Keratinocyte (primary cell): ENCODE results near the gene HDGFL1.

Experiments used
- CTCF ChIP-seq, 3 experiments: IDR thresholded peaks in 1 of 3; conservative IDR thresholded peaks in 1 of 3; optimal IDR thresholded peaks in 1 of 3; 2 replicates in 2 of 3; 3 replicates in 1 of 3; pipeline versions ENCODE3 to v1.5.1; 2011; ENCODE audit warnings: low read length in 3 of 3, mild to moderate bottlenecking in 3 of 3, moderate library complexity in 2 of 3, control low read depth in 1 of 3, inconsistent platforms in 1 of 3; ENCODE audit not compliant: insufficient read depth in 2 of 3; ENCODE audit errors: extremely low read depth in 1 of 3
- EZH2 ChIP-seq: IDR thresholded peaks from one replicate; pipeline ENCODE4 v1.6.1; 2012; ENCODE audit warnings: inconsistent platforms, mild to moderate bottlenecking, low read length, moderate library complexity

- no peak for TF ChIP-seq CTCF (optimal IDR thresholded peaks at IDR 0.05 in 1 of 3, IDR thresholded peaks at IDR 0.05 in 1 of 3, conservative IDR thresholded peaks at IDR 0.05 in 1 of 3; ENCODE audit: extremely low read depth in 1 of 3, insufficient read depth in 2 of 3, low read length in 3 of 3)
- no peak for TF ChIP-seq EZH2
These were observed 40.8 kb downstream of the HDGFL1 start for GRCh38 chr6:22610127-22610526.
